ENCODE measurements around the gene TBC1D22A. TPM values are rescaled to one million over a fixed set of nuclear protein-coding genes. Genes with fewer than 3 reads are reported as not detected.

Gene TBC1D22A
- total and polyA plus RNA-seq, 10 of the 15 experiments (the other 5 are each of a cell fraction or from before 2014, with no cell fraction given): 0.63 to 44.7 (median 27.4) TPM

DNA sequence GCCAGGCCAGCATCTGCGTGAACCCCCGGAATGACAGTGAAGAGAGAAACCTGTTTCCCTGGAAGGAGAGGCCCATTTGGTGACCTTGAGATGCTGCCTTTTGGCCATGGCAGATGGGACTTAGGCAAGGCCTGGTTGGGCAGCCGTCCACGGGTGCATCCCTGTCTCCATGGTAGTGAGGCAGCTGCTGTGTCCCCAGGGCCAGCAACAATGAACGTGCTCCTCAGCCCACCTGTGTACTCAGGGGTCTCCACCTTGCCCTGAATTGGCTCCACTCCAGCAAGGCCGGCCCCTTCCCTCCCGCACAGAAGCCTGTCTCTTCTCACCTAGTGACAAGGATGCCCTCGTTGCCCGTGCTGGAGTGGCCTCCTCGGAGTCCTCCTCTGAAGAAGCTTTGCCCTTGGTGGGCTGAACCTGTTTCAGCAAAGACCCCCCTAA, 441.1 kb downstream of the TBC1D22A start (continued):
- TF ChIP-seq HSF1 (IDR thresholded peaks at IDR 0.05; ENCODE audit: low read depth, low read length) (no peak), IRF5 (IDR thresholded peaks at IDR 0.05; ENCODE audit: borderline replicate concordance) (no peak), SMARCA5 (IDR thresholded peaks at IDR 0.05) (no peak), CHD2 (IDR thresholded peaks at IDR 0.05; ENCODE audit: borderline replicate concordance, low read depth, low read length) (no peak), TBL1XR1 (IDR thresholded peaks at IDR 0.05; ENCODE audit: low read depth, low read length) (no peak), BCL11A (IDR thresholded peaks at IDR 0.05; ENCODE audit: low read depth, low read length) (no peak)

DNA sequence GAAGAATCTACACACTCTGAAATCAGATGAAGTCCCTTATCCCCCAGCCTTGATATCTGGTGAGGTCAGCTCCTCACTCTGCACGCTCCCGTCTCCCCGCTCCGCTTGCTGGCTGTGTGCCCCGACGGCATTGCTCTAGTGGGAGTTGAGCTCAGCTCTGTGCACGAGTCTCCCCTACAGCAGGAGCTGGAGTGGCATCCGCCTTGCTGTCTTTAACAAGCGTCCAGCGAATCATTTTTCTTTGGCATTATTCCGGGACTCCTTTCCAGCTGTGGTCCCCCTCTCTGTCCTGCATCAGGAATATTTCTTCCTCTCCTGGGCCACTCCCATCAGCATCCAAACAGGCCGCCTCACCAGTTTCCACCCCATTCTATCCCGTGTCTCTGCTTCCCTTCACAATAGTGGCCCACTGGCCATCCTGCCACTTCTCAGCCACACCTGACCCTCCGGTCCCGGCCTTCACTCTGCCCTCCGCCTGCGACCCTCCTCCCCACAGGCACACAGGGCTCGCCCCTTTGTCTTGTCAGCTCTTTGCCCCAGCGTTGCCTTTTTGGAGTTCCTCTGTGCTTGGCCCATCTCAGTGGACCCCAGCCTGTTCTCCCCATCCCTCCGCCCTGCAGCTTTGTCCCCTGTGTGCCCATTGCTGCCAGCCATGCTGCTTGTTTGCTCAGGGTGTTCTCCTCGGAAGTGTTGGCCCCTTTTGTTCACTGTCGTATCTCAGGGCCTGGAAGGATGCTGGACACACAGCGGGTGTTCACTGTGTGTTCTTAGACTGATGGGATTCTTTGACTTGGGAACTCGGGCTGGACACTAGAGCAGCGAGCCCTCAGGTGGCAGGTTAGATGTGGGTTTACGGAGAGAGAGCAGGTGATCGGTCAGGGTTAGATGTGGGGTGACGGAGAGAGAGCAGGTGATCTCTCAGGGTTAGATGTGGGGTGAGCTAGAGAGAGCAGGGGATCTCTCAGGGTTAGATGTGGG, 441.8 kb downstream of the TBC1D22A start:
- in situ Hi-C loops (cut with MboI): no loop called here
- Histone ChIP-seq H4K20me1 (ENCODE audit: control insufficient read depth, insufficient read depth) (no peaks in the 10 kb centered on the region), H3K36me3 (ENCODE audit: control insufficient read depth in 2 of 2, insufficient read depth in 2 of 2, low read length in 1 of 2) (no peaks in the 10 kb centered on the region), H3K9me3 (replicated peaks; ENCODE audit: control insufficient read depth, insufficient read depth, low read length) (no peaks in the 10 kb centered on the region), H3K4me2 (ENCODE audit: control insufficient read depth, insufficient read depth) (no peak overlapping the region), H3K9ac (ENCODE audit: control insufficient read depth, insufficient read depth, low read length) (no peak overlapping the region), H3K4me3 (no peak overlapping the region), H3K4me1 (ENCODE audit: control insufficient read depth, insufficient read depth, low read length) (no peaks in the 10 kb centered on the region), H3K27me3 (replicated peaks in 1 of 2; ENCODE audit: control insufficient read depth in 2 of 2, insufficient read depth in 2 of 2, low read length in 1 of 2) (no peaks in the 10 kb centered on the region), H3K27ac (ENCODE audit: control insufficient read depth, insufficient read depth) (no peak overlapping the region), H2AFZ (ENCODE audit: control insufficient read depth, low read depth, low read length) (no peak overlapping the region), H3K79me2 (ENCODE audit: control insufficient read depth, insufficient read depth, low read length) (no peaks in the 10 kb centered on the region)
- ChIA-PET RAD21 (ENCODE audit: unreplicated experiment) (no interaction called here), POLR2A (no interaction called here), CTCF (no interaction called here), SMC1A (ENCODE audit: uncharacterized antibody, unreplicated experiment) (no interaction called here)
- intact Hi-C loops (cut with micrococcal nuclease; ENCODE audit: unreplicated experiment): no loop called here
- no TSS peak for BruUV-seq (replicated peaks)
- 47% methylated on average over 28 of the region's 28 CpGs for WGBS (ENCODE audit: insufficient coverage, insufficient replicate concordance, low lambda C conversion rate, missing lambda C conversion rate)
- FAIRE-seq (no peak), ATAC-seq (no peak), DNase-seq (ENCODE audit: low read depth, low spot score) (no peak)
- no peak for TF ChIP-seq E2F8 (IDR thresholded peaks at IDR 0.05; ENCODE audit: low read depth, partially characterized antibody)
- TF ChIP-seq MLLT1 (IDR thresholded peaks at IDR 0.05): no peak
- TF ChIP-seq CHD1 (IDR thresholded peaks at IDR 0.05; ENCODE audit: low read depth, low read length): no peak
- TF ChIP-seq CEBPZ (IDR thresholded peaks at IDR 0.05; ENCODE audit: low read depth, low read length): no peak

All from GM12878 (cell line).